GM19468 (cell line): ENCODE measurements around the gene ATOX1.
"Not testable (repeated sequence)": the region's sequence is repeated elsewhere in the genome, so short reads cannot be mapped to it uniquely, and the experiment has no call there.

Source experiments
- ATAC-seq: cut with Tn5 transposase; IDR thresholded peaks from one replicate; pipeline ENCODE4 v1.9.1; 2021; ENCODE audit warnings: mild to moderate bottlenecking, moderate library complexity, moderate number of reproducible peaks; ENCODE audit not compliant: unreplicated experiment; ENCODE audit errors: extremely low read depth

Gene ATOX1

DNA sequence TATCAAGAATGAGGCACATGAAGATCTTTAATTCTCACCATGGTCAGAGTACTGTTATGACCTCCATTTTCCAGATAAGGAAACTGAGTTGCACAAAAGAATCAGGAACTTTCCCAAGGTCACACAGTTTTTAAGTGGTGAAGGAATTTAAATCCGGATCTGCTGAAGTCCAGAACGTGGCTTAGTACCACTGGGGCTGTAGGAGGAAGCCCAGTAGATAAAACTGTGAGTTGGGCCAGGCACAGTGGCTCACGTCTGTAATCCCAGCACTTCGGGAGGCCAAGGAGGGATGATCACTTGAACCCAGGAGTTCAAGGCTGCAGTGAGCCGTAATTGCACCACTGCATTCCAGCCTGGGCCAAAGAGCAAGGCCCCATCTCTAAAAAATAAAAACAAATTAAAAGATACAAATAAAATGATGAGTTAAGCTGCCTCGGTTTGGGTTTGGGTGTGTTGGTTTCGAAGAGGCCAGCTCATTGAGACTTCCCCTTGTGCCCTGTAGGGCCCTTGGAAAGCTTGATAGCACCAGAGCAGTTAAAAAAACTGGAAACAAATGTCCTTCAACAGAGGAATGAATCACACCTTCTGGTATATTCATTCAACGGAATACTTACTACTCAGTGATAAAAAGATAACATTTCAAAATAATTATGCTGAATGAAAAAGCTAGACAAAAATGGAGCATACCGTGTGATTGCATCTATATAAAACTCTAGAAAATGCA is 20.1 kb downstream of the ATOX1 start:
- no peak for ATAC-seq

DNA sequence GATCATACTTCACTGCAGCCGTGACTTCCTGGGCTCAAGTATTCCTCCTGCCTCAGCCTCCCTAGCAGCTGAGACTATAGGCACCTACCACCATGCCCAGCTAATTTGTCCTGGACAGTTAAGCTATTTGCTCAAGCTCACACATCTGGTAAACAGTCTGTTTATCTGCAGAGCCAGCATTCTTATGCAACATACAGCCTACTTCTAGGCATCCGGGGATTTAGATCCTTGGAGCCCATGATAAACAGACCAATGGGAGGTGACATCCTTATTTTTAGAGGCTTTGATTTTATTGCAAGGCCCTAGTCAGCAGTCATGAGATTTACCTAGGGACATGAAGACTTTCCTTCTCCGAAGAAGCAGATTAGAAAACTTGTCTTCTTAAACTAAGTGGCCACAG is 21.0 kb downstream of the ATOX1 start:
- ATAC-seq = no peak

DNA sequence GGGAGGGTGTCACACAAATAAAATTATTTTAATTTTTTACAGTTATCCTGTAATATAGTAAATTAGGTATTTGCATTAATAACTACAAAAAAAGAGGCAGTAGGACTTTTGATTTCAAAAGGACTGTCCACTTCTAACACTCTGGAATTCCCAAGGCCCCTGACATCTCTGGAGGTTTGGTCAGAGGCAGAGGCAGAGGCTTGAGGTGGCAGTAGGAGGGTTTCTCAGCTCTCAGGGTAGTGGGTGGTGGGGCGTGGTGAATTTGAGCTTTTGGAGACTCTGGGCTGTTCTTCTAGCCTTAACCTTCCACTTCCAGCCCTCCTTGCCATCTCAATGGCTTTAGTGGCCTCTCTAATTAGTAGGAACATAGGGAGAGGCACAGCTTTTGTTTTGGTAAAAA is 22.8 kb downstream of the ATOX1 start:
- ATAC-seq = no peak

DNA sequence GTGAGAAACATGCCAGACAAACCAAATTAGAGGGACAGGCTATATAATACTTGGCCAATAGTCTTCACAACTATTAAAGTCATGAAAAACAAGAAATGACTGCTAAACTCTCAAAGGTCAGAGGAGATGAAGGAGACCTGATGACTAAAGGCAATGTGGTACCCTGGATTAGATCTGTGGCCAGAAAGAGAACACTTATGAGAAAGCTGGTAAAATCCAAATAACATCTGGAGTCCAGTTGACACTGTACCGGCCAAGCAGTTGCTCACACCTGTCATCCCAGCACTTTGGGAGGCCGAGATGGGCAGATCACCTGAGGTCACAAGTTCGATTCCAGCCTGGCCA is 24.4 kb downstream of the ATOX1 start:
- no peak for ATAC-seq

DNA sequence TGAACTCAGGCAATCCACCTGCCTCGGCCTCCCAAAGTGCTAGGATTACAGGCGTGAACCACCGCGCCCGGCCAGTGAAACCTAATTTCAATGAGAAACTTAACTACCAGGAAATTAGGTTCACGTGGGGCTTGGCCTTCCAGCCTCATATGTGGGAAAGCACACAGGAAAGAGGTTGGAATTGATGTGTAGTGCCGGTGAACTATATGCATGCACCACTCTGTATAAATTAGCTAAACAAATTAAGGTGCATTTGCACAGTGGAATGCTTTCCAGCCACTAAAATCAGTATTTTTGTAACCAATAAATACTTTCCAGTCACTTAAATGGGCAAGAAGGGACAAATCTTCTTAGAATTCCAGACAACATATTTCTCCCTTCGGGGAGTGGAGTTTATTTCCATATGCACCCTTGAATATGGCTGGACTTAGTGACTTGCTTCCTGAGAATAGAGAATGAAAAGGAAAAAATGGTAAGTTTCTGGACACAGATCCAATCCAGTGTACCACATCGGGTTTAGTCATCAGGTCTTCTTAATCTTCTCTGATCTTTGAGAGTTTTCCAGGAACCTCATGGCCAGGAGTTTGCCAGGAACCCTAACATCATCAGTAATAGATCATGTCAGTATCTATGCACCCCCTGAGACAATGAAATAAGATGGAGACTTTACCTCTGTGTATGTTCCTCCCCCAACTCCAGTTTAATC is 24.9 kb downstream of the ATOX1 start:
- no peak for ATAC-seq

DNA sequence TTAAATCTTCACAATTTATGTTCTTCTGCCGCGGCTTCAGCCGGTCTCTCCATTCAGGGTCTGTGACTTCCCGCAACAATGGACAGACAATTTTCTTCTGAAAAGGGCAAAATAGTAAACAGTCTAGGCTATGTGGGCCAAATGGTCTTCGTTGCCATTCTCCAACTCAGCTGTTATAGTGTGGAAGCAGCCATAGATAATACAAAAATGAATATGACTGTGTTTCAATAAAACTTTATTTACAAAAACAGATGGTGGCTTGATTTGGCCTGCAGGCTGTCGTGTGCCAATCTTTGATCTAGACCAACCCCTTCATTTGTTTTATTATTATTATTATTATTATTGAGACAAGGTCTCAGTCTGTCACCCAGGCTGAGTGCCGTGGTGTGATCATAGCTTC is 28.1 kb downstream of the ATOX1 start:
- no peak for ATAC-seq

DNA sequence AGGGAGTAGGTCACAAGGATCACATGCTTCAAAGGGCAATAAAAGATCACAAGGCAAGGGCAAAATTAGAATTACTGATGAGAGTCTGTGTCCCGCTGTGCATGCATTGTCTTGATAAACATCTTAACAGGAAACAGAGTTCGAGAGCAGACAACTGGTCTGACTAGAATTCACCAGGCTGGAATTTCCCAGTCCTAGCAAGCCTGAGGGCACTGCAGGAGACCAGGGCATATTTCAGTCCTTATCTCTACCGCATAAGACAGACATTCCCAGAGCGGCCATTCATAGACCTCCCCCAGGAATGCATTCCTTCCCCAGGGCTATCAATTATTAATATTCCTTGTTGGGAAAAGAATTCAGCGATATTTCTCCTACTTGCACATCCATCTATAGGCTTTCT is 28.8 kb downstream of the ATOX1 start:
- ATAC-seq = not testable (repeated sequence)

DNA sequence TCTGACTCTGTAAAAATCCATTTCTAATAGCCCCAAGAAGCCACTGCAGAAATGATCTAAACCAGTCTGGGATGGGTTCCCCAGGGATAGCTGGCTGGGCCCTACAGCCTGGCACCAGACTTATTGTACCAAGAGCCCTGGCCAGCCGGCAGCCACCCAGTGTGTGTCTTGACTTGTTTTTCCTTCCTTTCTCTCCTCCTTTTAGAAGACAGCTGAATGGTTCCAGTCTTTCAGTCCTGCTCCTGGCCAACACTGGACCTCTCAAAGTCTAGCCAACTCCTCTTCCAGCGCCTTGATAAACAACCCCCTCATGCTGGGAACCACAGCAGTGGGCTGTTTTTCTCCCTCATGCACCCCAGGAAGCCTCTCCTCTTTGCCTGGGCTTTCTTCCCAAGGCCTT is 34.1 kb downstream of the ATOX1 start:
- no peak for ATAC-seq

DNA sequence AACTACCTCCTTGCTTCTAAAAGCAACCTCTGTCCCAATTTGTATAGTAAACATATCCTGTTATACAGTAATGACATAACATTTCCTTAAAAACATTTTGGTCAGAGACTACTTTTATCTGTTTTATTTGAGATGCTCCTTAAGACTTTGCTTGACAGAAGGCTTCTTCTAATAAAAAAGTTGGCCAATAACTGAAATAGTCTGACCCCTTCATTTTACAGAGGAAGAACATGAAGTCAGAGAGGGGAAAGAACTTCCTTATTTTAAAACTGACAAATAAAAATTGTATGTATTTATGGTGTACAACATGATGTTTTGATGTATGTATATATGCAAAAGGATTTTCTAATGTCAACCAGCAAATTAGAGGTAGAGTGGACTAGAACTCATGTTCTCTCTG is 35.9 kb downstream of the ATOX1 start:
- ATAC-seq = no peak

DNA sequence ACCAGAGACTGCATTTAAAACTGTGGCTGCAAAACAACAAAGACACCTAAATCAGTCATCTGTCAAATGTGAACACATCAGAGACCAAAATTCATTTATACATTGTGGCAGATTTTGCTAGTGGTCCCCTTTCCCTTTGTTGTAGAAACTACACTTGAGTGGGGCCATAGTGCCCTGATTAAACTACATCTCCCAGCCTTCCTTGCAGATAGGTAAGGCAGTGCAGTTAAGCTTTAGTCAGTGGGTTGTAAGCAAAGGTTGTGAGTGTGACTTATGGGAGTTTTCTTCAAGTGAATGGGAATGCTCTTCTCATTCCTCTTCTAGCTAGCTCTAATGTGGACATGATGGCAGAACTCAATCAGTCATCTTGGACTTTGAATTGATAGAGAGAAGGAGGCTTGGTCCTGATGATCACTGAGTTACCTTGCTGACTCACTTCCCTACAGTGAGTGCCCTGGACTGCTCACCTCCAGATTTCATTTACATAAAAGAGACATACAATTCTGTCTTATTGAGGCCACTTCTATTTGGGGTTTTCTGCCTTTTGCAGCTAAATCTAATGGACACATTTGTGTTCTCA is 36.5 kb downstream of the ATOX1 start:
- ATAC-seq = no peak

DNA sequence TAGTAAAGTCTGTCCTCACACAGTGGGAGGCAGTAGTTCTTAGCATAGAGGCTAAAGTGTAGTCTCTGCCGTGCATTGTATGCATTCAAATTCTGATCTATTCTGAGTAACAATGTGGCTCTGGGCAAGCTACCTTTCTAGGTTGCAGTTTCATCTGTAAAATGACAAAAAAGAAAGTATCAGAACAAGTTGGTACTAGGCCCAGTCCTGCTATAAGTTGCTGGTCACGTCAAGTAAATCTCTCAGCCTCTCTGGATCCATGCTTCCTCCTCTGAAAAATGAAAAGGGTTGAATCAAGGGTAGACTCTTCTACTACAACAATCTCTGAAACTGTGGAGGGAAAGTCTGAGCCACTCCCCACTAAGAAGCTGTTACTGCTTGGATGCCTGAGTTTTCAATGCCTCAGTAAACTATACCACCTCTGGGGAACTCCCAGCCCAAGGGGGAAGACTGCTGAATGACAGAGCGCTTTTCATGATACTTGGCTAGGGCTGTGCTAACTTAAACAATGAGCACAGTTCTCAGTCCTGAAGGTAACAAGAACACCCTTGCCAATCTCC is 37.3 kb downstream of the ATOX1 start:
- peak; percentile 86 for ATAC-seq

DNA sequence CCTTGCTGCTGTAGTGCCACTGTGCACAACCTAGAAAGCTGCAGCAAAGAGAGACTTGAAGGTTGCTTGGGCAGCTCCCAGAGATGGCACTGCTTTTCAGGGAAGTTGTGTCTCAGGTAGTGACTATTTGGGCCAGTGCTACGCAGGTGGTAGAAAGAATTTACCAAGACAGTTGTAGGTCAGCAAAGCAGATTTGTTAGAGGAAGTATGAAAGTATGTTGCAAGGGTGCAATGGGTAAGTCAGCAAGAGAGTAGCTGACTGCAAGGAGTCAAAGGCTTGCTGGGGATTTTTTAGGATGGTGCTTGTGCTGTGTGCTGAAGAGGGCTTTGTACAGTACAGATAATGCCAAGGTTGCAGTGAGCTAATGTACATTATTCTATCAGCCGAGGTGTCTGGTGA is 38.2 kb downstream of the ATOX1 start:
- no peak for ATAC-seq

DNA sequence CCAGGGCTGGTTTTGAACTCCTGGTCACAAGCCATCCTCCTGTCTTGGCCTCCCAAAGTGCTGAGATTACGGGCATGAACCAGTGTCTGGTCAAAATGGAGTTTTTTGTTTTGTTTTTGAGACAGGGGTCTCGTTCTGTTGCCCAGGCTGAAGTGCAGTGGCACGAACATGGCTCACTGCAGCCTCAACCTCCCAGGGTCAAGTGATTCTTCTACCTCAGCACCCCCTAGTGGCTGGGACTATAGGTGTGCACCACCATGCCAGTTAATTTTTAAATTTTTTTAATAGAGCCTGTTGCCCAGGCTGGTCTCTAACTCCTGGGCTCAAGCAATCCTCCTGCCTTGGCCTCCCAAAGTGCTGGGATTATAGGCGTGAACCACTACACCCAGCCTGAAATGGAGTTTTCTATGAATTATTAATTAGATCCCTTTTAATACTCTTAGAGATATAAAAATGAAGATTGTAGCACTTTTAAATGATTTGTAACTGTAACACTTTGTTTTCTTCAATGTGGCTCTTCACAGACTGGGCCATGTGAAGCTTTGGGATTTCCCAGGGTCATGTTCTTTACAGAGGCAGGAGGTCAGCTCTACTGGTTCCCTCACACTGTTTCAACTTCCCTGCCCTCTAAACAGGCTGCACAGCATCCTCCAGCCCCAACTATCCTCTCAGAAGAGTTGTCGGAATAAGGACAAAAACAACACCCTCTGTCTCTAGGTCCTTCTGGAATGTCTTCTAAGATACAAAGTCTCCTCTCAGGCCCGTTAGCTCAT is 39.0 kb downstream of the ATOX1 start:
- no peak for ATAC-seq

DNA sequence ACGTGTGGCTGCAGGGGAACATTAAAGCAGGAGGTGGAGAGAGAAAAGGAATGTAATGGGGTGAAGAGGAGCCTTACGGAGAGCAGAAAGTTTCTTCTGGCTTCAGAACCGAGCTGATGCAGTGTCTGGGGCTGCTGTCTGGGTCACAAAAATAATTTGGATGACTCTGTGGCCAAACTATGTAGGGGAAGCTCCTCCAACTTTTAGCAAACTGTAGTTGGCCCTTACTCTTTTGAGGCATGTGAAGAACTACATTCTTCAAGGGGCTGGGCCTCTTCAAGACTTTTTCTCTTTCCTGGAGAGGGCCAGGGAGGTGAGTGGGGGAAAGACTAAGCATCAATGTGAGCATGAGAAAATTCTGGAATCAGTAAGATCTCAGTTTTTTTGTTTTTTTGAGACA is 39.8 kb downstream of the ATOX1 start:
- ATAC-seq = no peak

DNA sequence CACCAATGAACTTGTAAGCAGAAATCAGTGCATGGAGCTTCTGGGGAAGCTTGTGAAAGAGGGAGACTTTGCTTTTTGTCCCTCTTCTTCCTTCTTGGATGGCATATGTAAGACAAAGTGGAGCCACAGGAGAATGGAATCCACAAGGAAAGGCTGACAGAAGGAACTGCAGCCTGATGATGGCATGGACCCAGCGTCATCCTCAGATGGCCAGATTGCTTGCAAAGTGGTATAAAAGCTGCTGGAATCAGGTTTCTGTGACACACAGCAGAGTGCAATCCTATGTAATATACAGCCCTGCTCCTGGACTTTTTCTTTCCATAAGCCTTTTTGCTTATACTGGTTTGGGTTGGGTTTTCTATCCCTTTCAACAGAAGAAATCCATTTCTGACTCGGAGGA is 40.3 kb downstream of the ATOX1 start:
- ATAC-seq = no peak

DNA sequence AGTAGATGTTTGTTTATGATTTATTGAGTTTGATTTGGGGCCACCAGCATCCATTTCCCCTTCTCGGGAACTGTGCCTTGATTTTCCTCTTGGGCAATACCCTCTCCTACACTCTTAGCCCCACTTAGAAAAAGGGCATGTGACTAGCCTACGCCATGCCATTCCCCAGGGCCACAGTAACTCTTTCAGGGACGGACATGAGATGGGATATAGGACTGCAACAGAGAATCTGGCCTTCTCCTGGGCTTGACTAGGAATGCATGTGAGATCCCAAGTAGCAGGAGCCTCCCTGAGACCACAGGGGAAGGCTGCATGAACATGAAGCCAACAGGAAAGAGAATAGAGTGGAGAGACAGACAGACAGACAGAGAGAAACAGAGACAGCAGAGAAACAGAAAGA is 41.0 kb downstream of the ATOX1 start:
- ATAC-seq = no peak

DNA sequence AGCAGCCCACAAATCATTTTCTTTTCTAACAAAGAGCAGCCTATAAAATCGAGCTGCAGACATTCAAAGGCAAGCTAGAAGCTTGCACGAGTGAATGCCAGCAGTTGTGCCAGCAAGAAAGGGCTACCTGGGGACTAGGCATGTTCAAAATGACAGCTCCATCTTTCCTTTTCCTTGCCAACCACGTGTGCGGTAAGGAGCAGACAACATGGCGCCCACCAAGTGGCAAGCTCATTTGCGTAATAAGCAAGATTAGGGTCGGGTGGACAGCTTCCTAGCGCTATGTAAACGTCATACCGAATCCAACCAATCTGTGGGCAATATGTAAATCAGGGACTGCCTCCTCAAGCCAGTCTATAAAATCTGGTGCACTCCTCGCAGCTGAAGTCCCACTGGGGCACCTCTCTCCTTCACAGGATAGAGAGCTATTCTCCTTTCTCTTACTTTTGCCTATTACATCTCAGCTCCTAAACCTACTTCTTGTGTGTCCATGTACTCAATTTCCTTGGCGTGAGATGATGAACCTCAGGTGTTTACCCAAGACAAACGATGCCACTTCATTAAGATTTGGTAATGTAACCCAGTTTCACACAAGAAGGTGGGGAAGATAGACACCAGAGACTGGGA is 49.2 kb downstream of the ATOX1 start:
- ATAC-seq = no peak

DNA sequence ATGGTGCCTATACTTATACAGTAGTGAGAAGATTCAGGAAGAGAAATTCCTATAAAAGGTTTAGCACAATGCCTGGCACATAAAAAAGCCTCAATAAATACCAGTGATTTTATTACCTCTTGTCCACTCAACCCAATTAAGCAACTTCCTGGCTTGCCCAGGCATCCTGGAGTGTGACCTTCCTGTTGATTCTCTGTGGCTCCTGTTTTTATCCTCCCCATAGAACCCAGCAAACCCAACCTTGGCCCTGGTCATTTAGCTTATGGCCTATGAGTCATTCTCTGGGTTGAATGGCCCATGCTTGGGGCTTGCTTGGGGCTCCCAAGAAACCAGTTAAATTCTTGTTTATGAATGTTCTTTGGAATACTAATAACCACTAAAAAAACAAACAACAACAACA is 50.3 kb downstream of the ATOX1 start:
- ATAC-seq = no peak

DNA sequence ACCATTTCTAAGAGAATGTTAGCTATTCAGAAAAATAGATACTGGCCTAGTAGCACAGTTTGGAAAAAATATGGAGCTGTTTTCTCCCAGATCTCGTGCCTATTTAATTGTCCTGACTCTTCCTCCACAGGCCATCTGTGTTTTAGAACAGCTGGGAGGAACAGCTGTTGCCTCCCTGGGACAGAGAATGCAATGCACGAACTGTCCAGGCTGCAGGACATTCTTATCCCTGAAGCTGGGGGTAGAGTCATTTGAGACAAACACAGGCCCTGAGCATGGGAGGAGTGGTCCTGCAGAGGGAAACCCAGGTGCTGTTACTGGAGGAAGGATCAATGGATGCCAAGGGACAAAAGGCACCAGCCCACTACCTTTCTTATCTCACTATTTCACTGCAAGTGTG is 50.9 kb downstream of the ATOX1 start:
- ATAC-seq = no peak

DNA sequence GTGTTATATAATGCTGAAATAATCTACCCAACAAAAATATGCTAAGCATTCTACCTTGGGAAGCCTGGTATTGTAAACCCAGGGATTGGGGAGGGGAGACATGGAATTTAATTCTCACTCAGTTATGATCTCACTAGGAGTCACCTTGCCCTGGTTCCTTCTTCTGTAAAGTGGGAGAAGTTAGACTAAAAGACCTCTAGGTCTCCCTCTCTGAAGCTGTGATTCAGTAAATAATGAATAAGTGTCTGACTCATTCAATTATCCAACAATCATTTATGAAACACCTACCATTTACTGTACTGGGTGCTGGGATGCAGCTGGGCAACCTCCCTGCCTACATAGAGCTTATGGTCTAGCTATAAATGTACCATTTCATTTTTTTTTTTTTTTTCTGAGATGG is 51.5 kb downstream of the ATOX1 start:
- no peak for ATAC-seq
